Limb (tissue), 2 donors: ENCODE results near the gene CNIH3.

Experiments used
- DNase-seq, 2 donors: peaks; one replicate each; pipeline ENCODE4 v3.0.0-alpha.2; 2016; ENCODE audit errors: extremely low spot score in 2 of 2

Gene CNIH3

DNA sequence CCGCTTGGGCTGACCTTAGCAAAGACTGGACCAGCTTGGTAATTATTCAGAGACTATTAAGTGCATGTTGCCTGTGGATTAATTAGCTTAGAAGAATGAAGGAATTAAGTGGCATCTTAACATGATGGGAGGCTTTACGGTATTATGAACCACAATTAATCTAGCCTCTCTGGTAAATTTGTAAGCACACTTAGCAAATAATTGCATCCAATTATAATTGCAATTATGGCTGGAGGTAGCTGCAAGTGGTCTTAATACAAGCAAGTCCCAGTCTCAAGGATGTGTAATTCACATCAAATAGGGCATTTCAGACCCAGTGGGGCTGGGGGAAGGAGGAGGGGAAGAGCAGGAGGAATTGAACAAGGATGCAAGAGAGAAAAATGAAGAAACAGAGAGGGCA is 151.6 kb downstream of the CNIH3 start:
- no peak for DNase-seq

DNA sequence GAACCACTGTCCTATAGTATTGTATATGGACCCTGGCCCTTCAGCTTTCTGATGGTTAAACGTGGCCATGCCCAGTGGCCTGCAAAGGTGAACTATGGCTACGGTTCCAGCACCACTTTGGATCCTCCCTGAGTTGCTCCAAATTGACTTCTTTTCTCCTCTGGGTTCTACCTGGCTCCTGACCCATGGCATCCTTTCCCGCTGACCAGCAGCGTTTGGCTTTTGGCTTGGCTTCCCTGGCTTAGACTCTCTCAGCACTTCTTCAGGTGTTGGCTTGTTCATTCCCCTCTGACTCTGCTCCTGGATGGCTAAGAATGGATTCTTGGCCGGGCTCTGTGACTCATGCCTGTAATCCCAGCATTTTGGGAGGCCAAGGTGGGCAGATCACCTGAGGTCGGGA is 152.9 kb downstream of the CNIH3 start:
- no peak for DNase-seq

DNA sequence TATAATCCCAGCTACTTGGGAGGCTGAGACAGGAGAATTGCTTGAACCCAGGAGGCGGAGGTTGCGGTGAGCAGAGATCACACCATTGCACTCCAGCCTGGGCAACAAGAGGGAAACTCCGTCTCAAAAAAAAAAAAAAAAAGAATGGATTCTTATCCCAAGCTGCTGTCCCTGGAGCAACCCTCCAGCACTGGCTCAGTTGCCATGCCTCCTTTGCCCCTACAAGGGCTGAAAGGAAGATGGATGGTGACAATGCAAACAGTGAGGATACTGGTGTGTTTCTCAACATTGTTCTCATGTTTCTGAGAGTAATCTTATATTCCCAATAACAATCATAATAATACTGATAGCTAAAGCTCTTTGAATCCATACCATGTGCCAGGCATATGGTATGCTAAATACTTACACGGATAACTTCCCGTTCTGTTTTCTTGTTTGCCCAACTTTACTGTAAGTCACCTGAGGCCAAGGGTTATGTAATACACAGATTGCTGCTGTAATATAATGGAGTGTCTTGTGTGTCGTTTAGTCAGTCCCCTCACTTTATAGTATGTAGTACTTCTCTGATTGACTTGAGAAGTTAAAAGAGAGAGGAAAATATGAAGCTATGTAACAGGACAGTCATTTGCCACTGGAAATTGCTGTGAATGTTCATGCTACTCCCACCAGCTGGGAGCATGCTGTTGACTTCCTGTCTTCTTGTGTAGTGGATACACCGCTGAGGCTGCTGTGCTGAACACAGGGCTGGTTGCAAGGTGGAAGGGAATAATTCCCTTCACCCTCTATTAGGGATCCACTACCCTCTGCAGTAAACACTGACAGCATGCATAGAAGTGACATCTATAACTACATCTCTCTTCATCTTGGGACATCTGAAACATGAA is 153.6 kb downstream of the CNIH3 start:
- DNase-seq, result no peak

DNA sequence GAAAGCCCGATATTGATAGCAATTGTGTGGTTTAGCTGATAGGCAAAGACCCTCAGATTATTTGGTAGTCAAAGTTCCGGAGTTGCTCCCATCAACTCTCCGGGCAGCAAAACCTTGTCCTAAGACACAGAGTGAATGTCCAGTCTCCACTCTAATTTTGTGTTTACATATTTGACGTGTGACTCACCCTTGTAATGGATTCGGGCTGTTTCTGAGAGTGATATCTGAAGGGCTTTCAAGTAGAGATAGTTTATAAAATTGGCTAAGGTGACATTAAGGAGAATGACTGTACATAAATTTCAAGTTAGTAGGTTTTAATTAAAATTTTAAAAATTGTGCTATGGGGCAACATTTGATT is 154.2 kb downstream of the CNIH3 start:
- no peak for DNase-seq

DNA sequence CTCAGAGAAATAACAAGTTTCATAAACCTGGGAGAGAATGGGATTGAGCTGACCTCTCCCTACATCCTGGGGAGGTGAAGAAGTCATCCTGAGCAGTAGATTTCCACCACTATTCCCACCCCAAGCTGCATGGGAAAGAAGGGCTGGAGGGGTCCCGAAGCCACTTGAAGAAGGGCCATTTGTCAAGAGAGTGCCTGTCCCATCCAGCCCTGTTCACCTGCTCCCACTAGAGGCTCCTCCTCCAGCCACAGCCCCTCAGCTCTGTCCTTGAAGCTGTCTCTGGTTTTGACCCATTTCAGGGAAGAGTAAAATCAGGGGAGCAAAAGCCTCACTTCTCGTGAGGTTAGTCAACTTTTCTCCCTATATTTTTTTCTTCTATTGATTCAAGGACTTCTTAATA is 157.5 kb downstream of the CNIH3 start:
- no peak for DNase-seq

DNA sequence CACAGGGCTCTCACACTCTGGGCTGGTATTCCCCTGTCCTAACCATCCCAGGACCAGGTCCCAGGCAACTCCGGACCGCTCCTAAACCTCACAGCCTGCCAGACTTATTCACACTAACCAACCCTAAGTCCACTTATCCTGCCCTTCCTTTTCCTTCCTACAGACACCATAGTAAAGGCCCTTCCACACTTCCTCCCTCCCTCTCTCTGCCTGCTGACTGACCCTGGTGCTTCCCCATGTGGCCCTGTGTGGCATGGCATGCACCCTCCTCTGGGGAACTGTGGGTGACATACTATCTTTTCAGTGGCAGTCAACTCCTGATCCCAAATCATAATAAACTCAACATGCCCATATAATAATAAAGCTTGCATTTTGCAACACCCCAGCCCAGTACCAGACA is 158.3 kb downstream of the CNIH3 start:
- DNase-seq, result no peak

DNA sequence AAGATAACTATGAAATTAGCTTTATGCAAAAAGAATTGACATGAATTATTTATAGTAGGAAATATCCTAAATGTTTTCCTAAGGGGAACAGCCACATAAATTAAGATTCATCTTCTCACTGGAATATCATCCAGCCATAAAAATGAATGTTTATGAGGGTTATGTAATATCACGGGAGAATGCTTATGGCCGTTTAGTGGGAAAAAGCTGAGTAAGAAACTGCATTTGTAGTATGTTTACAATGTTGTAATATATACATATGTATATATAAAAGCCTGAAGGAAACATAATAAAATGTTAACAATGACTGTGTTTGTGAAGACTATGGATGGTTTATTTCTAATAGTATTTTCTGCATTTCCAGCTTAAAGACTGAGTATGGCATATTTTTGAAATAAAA is 161.1 kb downstream of the CNIH3 start:
- no peak for DNase-seq

DNA sequence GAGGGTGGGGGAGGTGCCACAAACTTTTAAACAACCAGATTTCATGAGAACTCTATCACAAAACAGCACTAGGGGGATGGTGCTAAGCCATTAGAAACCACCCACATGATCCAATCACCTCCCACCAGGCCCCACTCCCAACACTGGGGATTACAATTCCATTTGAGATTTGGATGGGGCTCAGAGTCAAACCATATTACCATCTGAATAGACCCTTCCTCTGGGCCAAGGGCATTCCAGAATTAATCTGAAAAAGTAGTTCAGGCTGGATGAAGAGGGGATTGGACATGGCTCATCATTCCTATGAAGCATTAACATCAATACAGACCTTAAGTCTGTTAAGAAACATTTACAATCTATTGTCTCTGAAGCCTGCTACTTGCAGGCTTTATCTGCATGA is 163.4 kb downstream of the CNIH3 start:
- DNase-seq, result no peak

DNA sequence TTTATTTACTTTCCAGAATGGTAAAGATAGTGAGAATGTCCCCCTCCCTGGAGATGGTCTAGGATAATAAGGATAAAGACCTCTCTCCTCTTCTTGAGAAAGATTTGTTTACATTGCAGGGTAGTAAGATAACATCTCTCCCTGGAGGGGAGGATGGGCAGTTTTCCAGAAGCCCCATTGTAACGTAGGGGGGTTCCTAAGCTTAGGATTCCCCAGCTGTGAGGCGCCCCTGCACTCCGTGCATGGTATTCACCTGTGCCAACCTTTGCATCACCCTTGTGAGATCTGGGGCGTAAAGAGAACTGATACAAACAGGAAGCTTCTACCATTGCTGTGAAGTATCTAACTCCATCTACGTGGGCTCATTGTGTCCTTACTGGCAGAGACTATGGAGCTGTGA is 164.6 kb downstream of the CNIH3 start:
- no peak for DNase-seq

DNA sequence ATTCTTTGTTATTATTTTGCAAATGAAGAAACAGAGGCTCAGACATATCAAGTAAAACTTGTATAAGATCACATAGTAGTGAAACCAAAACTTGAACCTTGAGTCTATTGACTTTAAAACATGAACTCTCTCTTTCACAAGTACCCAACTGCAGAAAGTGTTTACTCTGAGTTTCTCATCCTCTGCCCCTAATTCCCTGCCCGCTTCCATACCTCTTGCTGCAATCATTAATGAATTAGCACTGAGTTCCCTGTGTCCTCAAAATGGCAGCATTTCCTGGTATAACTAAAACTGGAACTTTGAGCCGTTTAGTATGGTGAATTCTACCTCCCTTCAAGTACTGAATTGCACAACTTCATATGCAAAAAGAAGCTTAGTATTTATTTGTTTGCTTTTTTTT is 165.7 kb downstream of the CNIH3 start:
- DNase-seq, result no peak

DNA sequence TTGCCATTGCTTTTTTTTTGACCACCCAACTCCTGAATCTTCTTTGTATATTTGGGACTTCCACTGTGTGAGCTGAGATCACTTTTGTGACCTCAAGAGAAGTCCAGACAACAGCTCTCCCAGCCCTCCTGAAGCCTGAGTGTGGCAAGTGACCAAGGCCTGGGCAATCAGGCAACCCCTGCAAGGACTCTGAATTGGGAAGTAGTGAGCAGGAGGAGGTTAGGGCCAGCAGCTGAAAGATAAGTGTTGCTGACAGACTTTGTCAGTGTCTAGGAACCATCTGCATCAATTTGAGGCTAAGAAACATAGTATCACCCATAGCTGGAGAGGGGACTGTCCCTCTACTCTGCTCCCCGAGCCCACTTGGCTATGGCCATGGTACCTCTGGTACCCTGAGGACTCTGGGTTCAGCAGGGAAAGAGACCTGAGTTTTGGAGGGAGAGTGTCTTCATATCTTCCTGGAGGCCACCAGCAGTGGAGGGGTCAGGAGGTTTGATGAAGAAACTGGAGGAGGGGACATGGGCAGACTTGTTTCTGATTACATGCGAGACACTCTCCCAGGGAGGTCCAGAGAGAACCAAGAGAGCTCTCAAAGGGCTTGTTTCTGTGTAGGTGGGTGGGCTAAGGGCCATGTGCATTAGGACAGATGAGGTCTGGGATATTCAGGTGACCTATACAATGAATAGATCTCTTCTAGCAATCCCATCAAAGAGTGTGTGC is 166.3 kb downstream of the CNIH3 start:
- no peak for DNase-seq

DNA sequence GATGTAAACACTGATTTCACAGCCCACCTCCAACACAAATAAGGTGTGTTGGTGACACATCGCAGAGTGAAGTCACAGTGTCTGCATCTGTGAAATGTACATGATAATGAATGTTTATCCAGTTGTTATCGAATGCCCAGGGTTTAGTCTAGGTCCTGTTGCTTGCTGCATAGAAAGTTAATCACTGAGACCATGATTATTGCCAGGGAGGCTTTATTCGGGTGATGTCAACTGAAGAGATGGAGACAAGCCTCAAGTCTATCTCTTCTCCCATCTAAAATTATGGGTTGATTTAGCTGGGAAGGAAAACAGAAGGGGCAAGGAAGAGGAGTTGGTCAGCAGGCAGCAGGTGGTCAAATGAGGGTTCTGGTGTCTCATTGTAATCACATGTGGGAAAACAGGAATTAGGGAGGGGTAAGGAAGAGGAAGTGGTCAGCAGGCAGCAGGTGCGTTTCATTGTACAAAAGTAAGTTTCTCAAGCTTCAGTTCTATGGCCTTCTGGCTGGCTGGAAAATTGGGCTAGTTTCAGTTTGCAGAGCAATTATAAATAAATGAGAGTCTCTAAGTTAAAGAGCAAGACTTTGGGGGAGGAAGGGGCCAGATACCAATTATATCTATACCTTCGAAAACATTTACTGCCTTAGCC is 167.0 kb downstream of the CNIH3 start:
- no peak for DNase-seq

DNA sequence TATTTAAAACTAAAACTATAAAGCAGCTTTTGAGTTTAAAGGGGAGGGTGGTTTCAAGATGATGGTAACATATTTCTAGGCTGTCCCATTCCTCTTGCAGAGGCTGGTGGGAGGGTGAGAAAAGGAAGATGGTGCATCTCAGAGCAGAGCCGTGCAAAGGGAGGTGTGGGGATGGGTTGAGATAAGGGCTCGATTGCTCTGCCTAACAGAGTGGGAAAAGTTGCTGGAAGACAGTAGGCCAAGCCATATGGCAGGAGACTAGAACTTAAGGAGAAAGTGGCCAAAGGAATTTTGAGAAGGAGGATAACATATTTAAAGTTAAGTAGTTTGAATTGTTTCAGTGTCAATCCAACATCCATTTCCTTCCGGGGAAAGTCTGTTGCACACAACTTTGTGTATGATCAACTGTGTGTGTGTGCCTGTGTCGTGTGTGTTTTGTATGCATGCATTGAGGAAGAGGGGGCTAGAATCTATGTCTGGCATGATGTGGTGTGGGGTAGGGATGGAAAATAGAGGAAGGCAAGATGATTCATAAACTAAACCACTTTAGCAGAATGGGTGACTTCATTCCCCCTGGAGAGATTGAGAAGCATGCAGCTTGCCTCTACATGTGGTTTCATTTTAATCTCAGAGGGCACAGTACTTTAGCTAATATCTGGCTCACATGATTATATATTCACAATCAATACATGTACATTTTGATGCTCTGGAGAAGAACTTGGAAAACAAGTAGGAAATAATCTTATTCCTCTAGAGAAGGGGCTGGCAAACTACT is 168.3 kb downstream of the CNIH3 start:
- no peak for DNase-seq

DNA sequence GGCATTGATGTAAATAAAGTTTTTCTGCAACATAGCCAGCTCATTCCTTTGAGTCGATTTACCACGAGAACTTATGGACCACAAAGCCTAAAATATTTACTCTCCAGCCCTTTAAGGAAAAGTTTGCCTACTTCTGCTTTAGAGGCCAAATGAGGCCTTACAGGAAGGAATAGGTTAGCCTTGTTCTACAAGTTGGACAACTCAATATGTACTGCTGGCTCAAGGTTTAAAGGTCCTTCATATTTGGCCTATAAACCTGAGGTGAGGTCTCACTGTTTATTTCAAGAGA is 168.9 kb downstream of the CNIH3 start:
- no peak for DNase-seq

DNA sequence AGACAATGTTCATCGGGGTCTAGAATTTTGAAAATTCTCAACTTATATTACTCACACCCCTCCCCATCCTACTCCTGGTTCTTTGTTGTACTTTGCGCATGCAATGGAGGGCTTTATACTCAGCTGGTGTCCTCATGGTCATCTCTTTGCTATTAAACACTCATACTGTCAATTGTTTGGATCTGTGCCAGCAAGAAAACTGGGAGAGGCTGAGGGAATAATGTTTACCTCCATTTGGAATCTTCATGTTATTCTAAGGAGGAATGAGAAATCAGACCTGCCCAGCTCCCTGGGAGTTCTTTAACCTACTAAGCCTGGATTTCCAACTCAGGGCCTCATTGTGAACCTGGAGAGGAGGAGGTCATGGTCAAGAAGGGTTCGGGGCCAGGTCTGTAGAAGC is 169.5 kb downstream of the CNIH3 start:
- DNase-seq, result no peak

DNA sequence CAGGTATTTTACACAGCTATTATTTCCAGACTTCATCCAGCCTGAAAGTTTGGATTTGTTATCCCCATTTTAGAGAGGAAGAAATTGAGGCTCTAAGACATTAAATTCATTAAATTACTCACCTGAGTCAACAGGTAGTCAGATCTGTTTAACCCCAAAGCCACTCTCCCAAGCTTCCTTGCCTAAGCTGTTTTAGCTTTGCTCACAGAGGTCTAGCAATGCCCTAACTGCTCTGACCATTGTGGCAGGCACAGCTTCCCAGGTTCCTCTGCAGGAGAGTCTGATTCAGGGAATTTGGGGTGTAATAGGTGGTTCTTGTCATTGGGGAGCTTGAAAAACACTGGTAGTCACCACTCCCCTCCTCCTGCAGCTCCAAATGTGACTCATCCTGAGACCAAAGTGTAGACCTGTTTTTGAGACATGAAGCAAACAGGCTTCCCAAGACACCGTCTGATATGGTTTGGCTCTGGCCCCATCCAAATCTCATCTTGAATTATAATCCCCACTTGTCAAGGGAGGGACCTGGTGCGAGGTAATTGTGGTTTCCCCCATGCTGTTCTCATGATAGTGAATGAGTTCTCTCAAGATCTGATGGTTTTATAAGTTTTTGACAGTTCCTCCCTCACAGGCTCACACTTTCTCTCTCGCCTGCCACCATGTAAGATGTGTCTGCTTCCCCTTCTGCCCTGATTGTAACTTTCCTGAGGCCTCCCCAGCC is 170.6 kb downstream of the CNIH3 start:
- DNase-seq, result no peak

DNA sequence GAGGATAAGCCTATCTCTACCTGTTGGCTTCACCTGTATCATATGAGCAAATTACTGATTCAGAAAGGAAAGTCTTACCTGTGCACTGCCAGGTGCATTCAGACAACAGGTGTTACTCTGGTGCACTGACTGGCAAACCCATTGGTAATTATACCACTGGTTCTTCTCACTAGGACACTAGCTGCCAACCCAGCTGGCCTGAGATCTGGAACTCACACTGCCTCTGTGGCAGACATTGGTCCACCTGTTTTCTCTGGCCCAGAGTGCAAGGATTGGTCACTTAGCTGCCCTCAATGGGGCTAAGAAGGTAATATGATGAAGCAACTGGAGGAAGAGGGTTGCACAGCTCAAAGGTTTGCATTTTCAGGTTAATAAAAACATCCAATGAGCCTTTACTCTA is 173.2 kb downstream of the CNIH3 start:
- DNase-seq, result no peak
